Upper lobe of left lung (tissue), 6 donors: ENCODE data around the gene ROBO1. TPM values are rescaled to one million over a fixed set of nuclear protein-coding genes. Genes with fewer than 3 reads are reported as not detected.
A peak's percentile ranks its signal among the peaks of the same experiment; 100 is the strongest.
"Not testable (repeated sequence)": the region's sequence is repeated elsewhere in the genome, so short reads cannot be mapped to it uniquely, and the experiment has no call there.

ENCODE experiments used
- ATAC-seq, 2 donors: fragments of 200-7000 bp; cut with Tn5 transposase; one replicate each; pipeline ENCODE4 v1.9.1; 2022; ENCODE audit warnings: mild to moderate bottlenecking in 2 of 2, moderate library complexity in 2 of 2; ENCODE audit not compliant: low FRiP score in 2 of 2
- DNase-seq, 2 donors: peaks; one replicate each; pipeline ENCODE4 v3.0.0-alpha.2; 2019 to 2020
- H3K27ac ChIP-seq, 4 donors: fragments of 200-600 bp; sonication (generic); one replicate each; pipeline ENCODE4 v1.5.1; 2016 to 2019
- H3K27me3 ChIP-seq, 4 donors: fragments of 200-600 bp; sonication (generic); one replicate each; pipeline ENCODE4 v1.5.1; 2017 to 2019
- H3K36me3 ChIP-seq, 4 donors: fragments of 200-600 bp; sonication (generic); one replicate each; pipeline ENCODE4 v1.5.1; 2016 to 2019
- H3K4me1 ChIP-seq, 4 donors: fragments of 200-600 bp; sonication (generic); one replicate each; pipeline ENCODE4 v1.5.1; 2018 to 2019
- H3K4me3 ChIP-seq, 4 donors: fragments of 200-600 bp; sonication (generic); one replicate each; pipeline ENCODE4 v1.5.1; 2017 to 2019; ENCODE audit warnings: mild to moderate bottlenecking in 2 of 4, moderate library complexity in 1 of 4
- H3K9me3 ChIP-seq, 4 donors: fragments of 200-600 bp; sonication (generic); one replicate each; pipeline ENCODE4 v1.5.1; 2018 to 2019
- CTCF ChIP-seq, 6 experiments: fragments of 450-650 bp in 4 of 6; fragments of 200-600 bp in 2 of 6; sonication (generic) in 2 of 6; IDR thresholded peaks; one replicate each; pipeline ENCODE4 v1.5.1; 2016 to 2019; ENCODE audit warnings: antibody characterized with exemption in 6 of 6
- EP300 ChIP-seq, 4 donors: sonication (generic); formaldehyde crosslinking; IDR thresholded peaks; one replicate each; pipeline ENCODE4 v1.5.1; 2017; ENCODE audit warnings: antibody characterized with exemption in 4 of 4, control low read depth in 2 of 4
- POLR2A ChIP-seq, 4 donors: fragments of 450-650 bp; IDR thresholded peaks; one replicate each; pipeline ENCODE4 v1.5.1; 2016 to 2017; ENCODE audit warnings: antibody characterized with exemption in 4 of 4, mild to moderate bottlenecking in 2 of 4
- POLR2AphosphoS5 ChIP-seq, 2 donors: sonication (generic); formaldehyde crosslinking; IDR thresholded peaks; one replicate each; pipeline ENCODE4 v1.5.1; 2017; ENCODE audit warnings: antibody characterized with exemption in 2 of 2
- WGBS, 2 donors: methylation state at CpG; one replicate each; pipeline ENCODE4 v1.1.5; 2017 to 2018; 5-methylcytosine and 5-hydroxymethylcytosine counted together
- total RNA-seq, 6 donors: library from RNA; depleted of rRNA in 4 of 6; stranded (reverse); fragments of >200 nt in 4 of 6; gene quantifications; one replicate each; pipeline versions ENCODE4 v1.1.0 to v1.2.1, GENCODE V29; 2016 to 2021
- donor health status: DM: no; HTN: no; CAD: no; lungs with moderate emphysema.
- donor health status: DM: no; HTN: yes; CAD: no; lungs with severe emphysema.

ROBO1 gene
- total RNA-seq, 6 donors from 2014 or later, result 10.5 to 29.0 (median 18.0) TPM

GRCh38 chr3:79517766-79518413 is 249.9 kb downstream of the ROBO1 start:
- no peaks in the 10 kb centered on the region for H3K27me3 ChIP-seq
- no peak for ATAC-seq
- TF ChIP-seq POLR2AphosphoS5 (IDR thresholded peaks at IDR 0.05) (no peak), EP300 (IDR thresholded peaks at IDR 0.05) (no peak), CTCF (IDR thresholded peaks at IDR 0.05) (peak in 1 of 6 experiments; percentile 3), POLR2A (IDR thresholded peaks at IDR 0.05) (no peak)
- no peaks in the 10 kb centered on the region for H3K9me3 ChIP-seq
- 25 to 32% methylated on average over 2 of the region's 2 CpGs for WGBS, 2 donors
- no peak overlapping the region for H3K4me3 ChIP-seq
- no peak for DNase-seq
- H3K27ac ChIP-seq, result no peak overlapping the region
- H3K36me3 ChIP-seq, result no peaks in the 10 kb centered on the region
- no peaks in the 10 kb centered on the region for H3K4me1 ChIP-seq

- no peak overlapping the region for H3K27ac ChIP-seq
- H3K9me3 ChIP-seq, result no peaks in the 10 kb centered on the region
- WGBS, 2 donors, result 75 to 76% methylated on average over 4 of the region's 4 CpGs
- DNase-seq (no peak), ATAC-seq (no peak)
- no peaks in the 10 kb centered on the region for H3K27me3 ChIP-seq
- no peak overlapping the region for H3K4me3 ChIP-seq
- TF ChIP-seq EP300 (IDR thresholded peaks at IDR 0.05) (no peak), POLR2A (IDR thresholded peaks at IDR 0.05) (no peak), POLR2AphosphoS5 (IDR thresholded peaks at IDR 0.05) (no peak), CTCF (IDR thresholded peaks at IDR 0.05) (no peak)
- no peaks in the 10 kb centered on the region for H3K36me3 ChIP-seq
- no peaks in the 10 kb centered on the region for H3K4me1 ChIP-seq
These were observed 251.0 kb downstream of the ROBO1 start for GRCh38 chr3:79516795-79517194.

- Histone ChIP-seq H3K4me3 (no peak overlapping the region), H3K4me1 (no peaks in the 10 kb centered on the region), H3K36me3 (no peaks in the 10 kb centered on the region), H3K27me3 (no peaks in the 10 kb centered on the region), H3K9me3 (no peaks in the 10 kb centered on the region), H3K27ac (no peak overlapping the region)
- WGBS, 2 donors, result 40 to 48% methylated on average over 4 of the region's 4 CpGs
- ATAC-seq (no peak), DNase-seq (no peak)
- TF ChIP-seq POLR2A (IDR thresholded peaks at IDR 0.05) (no peak), POLR2AphosphoS5 (IDR thresholded peaks at IDR 0.05) (no peak), EP300 (IDR thresholded peaks at IDR 0.05) (no peak), CTCF (IDR thresholded peaks at IDR 0.05) (no peak)
These were observed 252.7 kb downstream of the ROBO1 start for GRCh38 chr3:79515072-79515471.

GRCh38 chr3:79514069-79514468 is 253.7 kb downstream of the ROBO1 start:
- Histone ChIP-seq H3K4me3 (no peak overlapping the region), H3K9me3 (no peaks in the 10 kb centered on the region), H3K4me1 (no peaks in the 10 kb centered on the region), H3K27ac (no peak overlapping the region), H3K36me3 (no peaks in the 10 kb centered on the region), H3K27me3 (no peaks in the 10 kb centered on the region)
- TF ChIP-seq POLR2AphosphoS5 (IDR thresholded peaks at IDR 0.05) (no peak), POLR2A (IDR thresholded peaks at IDR 0.05) (no peak), EP300 (IDR thresholded peaks at IDR 0.05) (no peak), CTCF (IDR thresholded peaks at IDR 0.05) (no peak)
- ATAC-seq, result no peak
- 63 to 67% methylated on average over 3 of the region's 3 CpGs for whole genome bisulfite sequencing, 2 donors
- no peak for DNase-seq

GRCh38 chr3:79506751-79507150 is 261.0 kb downstream of the ROBO1 start:
- Histone ChIP-seq H3K4me3 (no peak overlapping the region), H3K9me3 (no peaks in the 10 kb centered on the region), H3K36me3 (no peaks in the 10 kb centered on the region), H3K27me3 (no peaks in the 10 kb centered on the region), H3K4me1 (no peaks in the 10 kb centered on the region), H3K27ac (no peak overlapping the region)
- 77 to 95% methylated on average over 1 of the region's 1 CpG for WGBS, 2 donors
- DNase-seq (no peak), ATAC-seq (no peak)
- TF ChIP-seq EP300 (IDR thresholded peaks at IDR 0.05), result no peak
- no peak for TF ChIP-seq CTCF (IDR thresholded peaks at IDR 0.05)
- TF ChIP-seq POLR2A (IDR thresholded peaks at IDR 0.05), result no peak
- TF ChIP-seq POLR2AphosphoS5 (IDR thresholded peaks at IDR 0.05), result no peak

- H3K9me3 ChIP-seq, H3K27ac ChIP-seq, H3K27me3 ChIP-seq, H3K4me1 ChIP-seq, ATAC-seq, H3K36me3 ChIP-seq, H3K4me3 ChIP-seq: not testable (repeated sequence)
- 40 to 98% methylated on average over 1 to 39 of the region's 39 CpGs for WGBS, 2 donors
- DNase-seq, result peak in 1 of 2 donors; percentile 82
These were observed 265.5 kb downstream of the ROBO1 start for GRCh38 chr3:79502216-79502681.
